ENCODE results near the gene HOXA3. TPM values are rescaled to one million over a fixed set of nuclear protein-coding genes. Genes with fewer than 3 reads are reported as not detected.

The HOXA3 gene
- total RNA-seq, 4 donors from 2014 or later, result 1.8 to 11.0 (median 4.3) TPM

GRCh38 chr7:27193335-27194001 is 41.1 kb upstream of the HOXA3 start:
- DNase-seq (ENCODE audit: low spot score) (no peak), ATAC-seq (ENCODE audit: low FRiP score) (no peak)
- TF ChIP-seq CTCF (IDR thresholded peaks at IDR 0.05), result no peak

GRCh38 chr7:27192546-27193334 is 40.4 kb upstream of the HOXA3 start:
- ATAC-seq (ENCODE audit: low FRiP score), result peak; percentile 52
- no peak for TF ChIP-seq CTCF (IDR thresholded peaks at IDR 0.05)
- DNase-seq (ENCODE audit: low spot score), result no peak

GRCh38 chr7:27191833-27192545 is 39.6 kb upstream of the HOXA3 start:
- DNase-seq (ENCODE audit: low spot score) (no peak), ATAC-seq (ENCODE audit: low FRiP score) (no peak)
- no peak for TF ChIP-seq CTCF (IDR thresholded peaks at IDR 0.05)

- TF ChIP-seq CTCF (IDR thresholded peaks at IDR 0.05), result no peak
- DNase-seq (ENCODE audit: low spot score) (peak; percentile 14), ATAC-seq (ENCODE audit: low FRiP score) (no peak)
These were observed 38.9 kb upstream of the HOXA3 start for GRCh38 chr7:27191161-27191731.

DNA sequence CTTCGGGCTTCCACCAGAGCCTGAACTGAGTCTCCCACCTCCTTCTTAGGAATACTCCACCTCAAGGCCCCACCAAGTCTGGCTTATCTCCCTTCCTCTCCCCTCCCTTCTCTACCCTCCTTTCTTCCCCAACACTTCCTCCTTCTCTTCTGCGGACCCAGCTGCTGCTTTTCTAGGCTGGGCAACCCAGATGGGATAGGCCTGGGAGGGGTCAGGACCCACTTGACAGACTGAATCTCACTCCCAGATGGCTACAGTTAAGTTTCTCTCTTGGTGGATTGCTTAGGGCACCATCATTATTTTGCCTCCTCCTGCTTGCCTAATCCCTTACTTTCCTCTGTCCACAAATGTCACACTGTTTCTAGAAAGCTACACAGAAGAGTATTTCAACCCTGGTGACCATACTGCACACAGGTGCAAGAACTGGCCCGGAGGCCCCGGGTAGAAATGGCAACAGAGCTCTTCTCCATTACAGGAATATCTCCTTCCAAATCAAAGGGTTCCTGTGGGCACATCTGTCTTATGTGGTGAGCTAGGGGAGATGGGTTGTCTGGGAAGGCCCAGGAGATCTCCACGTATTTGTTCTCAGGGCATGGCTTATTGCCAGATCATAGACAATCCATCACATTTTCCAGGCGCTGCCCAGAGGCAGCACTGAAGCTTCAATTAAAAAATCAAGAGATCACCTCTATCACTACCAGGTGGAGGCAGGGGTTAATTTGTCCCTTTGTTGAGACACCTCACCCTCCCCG is 37.8 kb upstream of the HOXA3 start:
- no peak for TF ChIP-seq CTCF (IDR thresholded peaks at IDR 0.05)
- DNase-seq (ENCODE audit: low spot score), result no peak
- ATAC-seq (ENCODE audit: low FRiP score), result no peak

GRCh38 chr7:27189295-27189996 is 37.1 kb upstream of the HOXA3 start:
- DNase-seq (ENCODE audit: low spot score) (peak; percentile 15), ATAC-seq (ENCODE audit: low FRiP score) (no peak)
- no peak for TF ChIP-seq CTCF (IDR thresholded peaks at IDR 0.05)

Measured in omental fat pad (tissue), 4 donors.